ENCODE measurements around the gene CDH18.

Gene CDH18

GRCh38 chr5:19564036-19564435 is 424.0 kb downstream of the CDH18 start:
- no peak for DNase-seq (ENCODE audit: low read depth in 1 of 2, low spot score in 1 of 2)

GRCh38 chr5:19555876-19556275 is 432.1 kb downstream of the CDH18 start:
- Histone ChIP-seq H3K27ac (replicated peaks) (no peak overlapping the region), H3K4me3 (replicated peaks; ENCODE audit: insufficient read depth, low read length) (no peak overlapping the region), H3K27me3 (ENCODE audit: insufficient read depth, poor library complexity, severe bottlenecking) (no peaks in the 10 kb centered on the region)
- DNase-seq (ENCODE audit: low read depth in 1 of 2, low spot score in 1 of 2), result no peak
- TF ChIP-seq POLR2AphosphoS5 (IDR thresholded peaks at IDR 0.05; ENCODE audit: low read depth) (no peak), GABPA (IDR thresholded peaks at IDR 0.05; ENCODE audit: low read depth) (no peak)

More at GRCh38 chr5:19564036-19564435, 424.0 kb downstream of the CDH18 start:
- TF ChIP-seq SPI1 (IDR thresholded peaks at IDR 0.05; ENCODE audit: borderline replicate concordance, low read depth), result no peak
- no peak for TF ChIP-seq GABPA (IDR thresholded peaks at IDR 0.05; ENCODE audit: low read depth)
- TF ChIP-seq POLR2AphosphoS5 (IDR thresholded peaks at IDR 0.05; ENCODE audit: low read depth), result no peak
- no peak for TF ChIP-seq REST (IDR thresholded peaks at IDR 0.05; ENCODE audit: insufficient replicate concordance, low read depth)
- TF ChIP-seq CTCF (IDR thresholded peaks at IDR 0.05; ENCODE audit: insufficient read depth, low read length), result no peak
- no peak overlapping the region for H3K27ac ChIP-seq (replicated peaks)
- H3K27me3 ChIP-seq (ENCODE audit: insufficient read depth, poor library complexity, severe bottlenecking), result no peaks in the 10 kb centered on the region
- no peak overlapping the region for H3K4me3 ChIP-seq (replicated peaks; ENCODE audit: insufficient read depth, low read length)

- no peak for DNase-seq (ENCODE audit: low read depth in 1 of 2, low spot score in 1 of 2)
- H3K27ac ChIP-seq (replicated peaks), result no peak overlapping the region
Measured at GRCh38 chr5:19555436-19555835, 432.6 kb downstream of the CDH18 start.

More at GRCh38 chr5:19555436-19555835, 432.6 kb downstream of the CDH18 start:
- TF ChIP-seq CTCF (IDR thresholded peaks at IDR 0.05; ENCODE audit: insufficient read depth, low read length), result no peak
- TF ChIP-seq SPI1 (IDR thresholded peaks at IDR 0.05; ENCODE audit: borderline replicate concordance, low read depth), result no peak
- TF ChIP-seq POLR2AphosphoS5 (IDR thresholded peaks at IDR 0.05; ENCODE audit: low read depth), result no peak
- no peak for TF ChIP-seq GABPA (IDR thresholded peaks at IDR 0.05; ENCODE audit: low read depth)
- TF ChIP-seq REST (IDR thresholded peaks at IDR 0.05; ENCODE audit: insufficient replicate concordance, low read depth), result no peak
- no peaks in the 10 kb centered on the region for H3K27me3 ChIP-seq (ENCODE audit: insufficient read depth, poor library complexity, severe bottlenecking)
- no peak overlapping the region for H3K4me3 ChIP-seq (replicated peaks; ENCODE audit: insufficient read depth, low read length)

Measured in HL-60 (cell line).